ENCODE data around the gene SSUH2. TPM values are rescaled to one million over a fixed set of nuclear protein-coding genes. Genes with fewer than 3 reads are reported as not detected.

The SSUH2 gene
- total and polyA plus RNA-seq, 4 donors: 0.17 to 2.1 (median 0.24) TPM

- Histone ChIP-seq H3K4me1 (ENCODE audit: control insufficient read depth in 4 of 4, insufficient read depth in 4 of 4, low read length in 3 of 4) (peaks cover 0 to 3% (median 0%) of the 10 kb centered on the region in 4 donors), H3K27me3 (ENCODE audit: control insufficient read depth in 4 of 4, insufficient read depth in 4 of 4, low read length in 3 of 4) (no peaks in the 10 kb centered on the region), H3K4me3 (ENCODE audit: low read depth in 1 of 3, low read length in 3 of 3) (no peak overlapping the region), H3K27ac (ENCODE audit: low read depth in 1 of 2, low read length in 2 of 2) (no peak overlapping the region), H3K9ac (ENCODE audit: low read depth in 1 of 2, low read length in 2 of 2) (no peak overlapping the region), H3K9me3 (ENCODE audit: control insufficient read depth in 4 of 4, low read length in 3 of 4) (no peaks in the 10 kb centered on the region), H3K36me3 (ENCODE audit: control insufficient read depth in 4 of 4, insufficient read depth in 3 of 4, low read depth in 1 of 4, low read length in 3 of 4) (no peaks in the 10 kb centered on the region)
- no peak for TF ChIP-seq HNF4A (conservative IDR thresholded peaks at IDR 0.05)
- TF ChIP-seq, protein P1, sequence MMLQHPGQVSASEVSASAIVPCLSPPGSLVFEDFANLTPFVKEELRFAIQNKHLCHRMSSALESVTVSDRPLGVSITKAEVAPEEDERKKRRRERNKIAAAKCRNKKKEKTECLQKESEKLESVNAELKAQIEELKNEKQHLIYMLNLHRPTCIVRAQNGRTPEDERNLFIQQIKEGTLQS (IDR thresholded peaks at IDR 0.05): no peak
- TF ChIP-seq FOXA2 (IDR thresholded peaks at IDR 0.05): no peak
- TF ChIP-seq MAX (IDR thresholded peaks at IDR 0.05): no peak
- TF ChIP-seq ZBTB33 (IDR thresholded peaks at IDR 0.05): no peak
- TF ChIP-seq EGR1 (IDR thresholded peaks at IDR 0.05; ENCODE audit: low read depth in 2 of 2): no peak
- TF ChIP-seq JUND (IDR thresholded peaks at IDR 0.05): no peak
- no peak for TF ChIP-seq YY1 (IDR thresholded peaks at IDR 0.05)
- TF ChIP-seq RXRA (IDR thresholded peaks at IDR 0.05): no peak
- WGBS: 96% methylated on average over 7 of the region's 7 CpGs
- no peak for DNase-seq (ENCODE audit: low spot score)
These were observed 40.6 kb downstream of the SSUH2 start for GRCh38 chr3:8604006-8604405.

DNA sequence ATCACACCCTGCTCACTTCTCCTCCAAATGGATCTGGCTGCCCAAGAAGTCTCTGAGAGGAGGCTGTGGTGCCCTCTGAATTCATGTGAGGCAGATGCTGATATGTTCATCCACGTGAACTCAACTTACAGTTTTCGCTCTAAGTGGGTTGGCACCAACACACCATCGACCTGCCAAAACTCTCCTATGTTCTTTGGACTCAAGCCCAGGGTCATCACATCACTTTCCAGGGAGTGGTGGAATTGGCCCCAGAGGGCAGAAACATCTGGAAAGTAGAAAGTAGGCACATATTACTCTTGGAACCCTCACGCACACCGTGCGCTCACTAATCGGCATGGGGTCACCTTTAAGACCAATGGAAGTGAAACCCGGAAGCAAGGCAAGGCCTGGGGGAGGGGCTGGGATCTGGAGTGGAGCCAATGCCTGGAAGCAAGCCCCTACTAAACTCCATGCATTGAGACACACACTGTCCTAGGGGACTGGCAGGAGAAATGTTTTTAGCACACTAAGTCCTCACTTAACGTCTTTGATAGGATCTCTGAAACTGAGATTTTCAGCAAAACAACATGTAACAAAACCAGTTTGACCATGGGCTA, 41.4 kb downstream of the SSUH2 start:
- Histone ChIP-seq H3K4me3 (ENCODE audit: low read depth in 1 of 3, low read length in 3 of 3) (no peak overlapping the region), H3K9me3 (ENCODE audit: control insufficient read depth in 4 of 4, low read length in 3 of 4) (no peaks in the 10 kb centered on the region), H3K4me1 (ENCODE audit: control insufficient read depth in 4 of 4, insufficient read depth in 4 of 4, low read length in 3 of 4) (peaks cover 0 to 3% (median 0%) of the 10 kb centered on the region in 4 donors), H3K27me3 (ENCODE audit: control insufficient read depth in 4 of 4, insufficient read depth in 4 of 4, low read length in 3 of 4) (no peaks in the 10 kb centered on the region), H3K27ac (ENCODE audit: low read depth in 1 of 2, low read length in 2 of 2) (no peak overlapping the region), H3K9ac (ENCODE audit: low read depth in 1 of 2, low read length in 2 of 2) (no peak overlapping the region), H3K36me3 (ENCODE audit: control insufficient read depth in 4 of 4, insufficient read depth in 3 of 4, low read depth in 1 of 4, low read length in 3 of 4) (no peaks in the 10 kb centered on the region)
- TF ChIP-seq RXRA (IDR thresholded peaks at IDR 0.05): peak; percentile 41 to 44
- no peak for TF ChIP-seq MAX (IDR thresholded peaks at IDR 0.05)
- peak; percentile 65 to 82 for TF ChIP-seq HNF4A (conservative IDR thresholded peaks at IDR 0.05)
- TF ChIP-seq EGR1 (IDR thresholded peaks at IDR 0.05; ENCODE audit: low read depth in 2 of 2): no peak
- TF ChIP-seq FOXA1 (IDR thresholded peaks at IDR 0.05): no peak
- peak; percentile 15 for TF ChIP-seq HNF4G (IDR thresholded peaks at IDR 0.05)
- TF ChIP-seq RAD21 (IDR thresholded peaks at IDR 0.05): peak in 1 of 2 donors; percentile 62
- WGBS: 47% methylated on average over 9 of the region's 9 CpGs
- no peak for DNase-seq (ENCODE audit: low spot score)

DNA sequence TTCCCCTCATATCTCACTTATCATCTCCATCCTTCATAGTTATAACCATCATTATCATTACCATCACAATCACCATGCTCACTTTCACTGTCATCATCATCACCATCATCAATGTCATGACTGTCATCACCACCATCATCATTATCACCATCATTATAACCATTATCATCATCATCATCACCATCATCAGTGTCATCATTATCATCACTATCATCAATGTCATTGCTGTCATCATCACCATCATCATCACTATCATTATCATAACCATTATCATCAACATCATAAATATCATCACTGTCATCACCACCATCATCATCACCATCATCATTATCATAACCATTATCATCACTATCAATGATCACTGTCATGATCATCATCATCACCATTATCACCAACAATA, 44.1 kb downstream of the SSUH2 start:
- Histone ChIP-seq H3K9me3 (ENCODE audit: control insufficient read depth in 4 of 4, low read length in 3 of 4) (no peaks in the 10 kb centered on the region), H3K36me3 (ENCODE audit: control insufficient read depth in 4 of 4, insufficient read depth in 3 of 4, low read depth in 1 of 4, low read length in 3 of 4) (no peaks in the 10 kb centered on the region), H3K4me1 (ENCODE audit: control insufficient read depth in 4 of 4, insufficient read depth in 4 of 4, low read length in 3 of 4) (no peaks in the 10 kb centered on the region), H3K27ac (ENCODE audit: low read depth in 1 of 2, low read length in 2 of 2) (no peak overlapping the region), H3K4me3 (ENCODE audit: low read depth in 1 of 3, low read length in 3 of 3) (no peak overlapping the region), H3K9ac (ENCODE audit: low read depth in 1 of 2, low read length in 2 of 2) (no peak overlapping the region), H3K27me3 (ENCODE audit: control insufficient read depth in 4 of 4, insufficient read depth in 4 of 4, low read length in 3 of 4) (no peaks in the 10 kb centered on the region)
- no peak for DNase-seq (ENCODE audit: low spot score)
- TF ChIP-seq, protein P1 (IDR thresholded peaks at IDR 0.05): no peak
- no peak for TF ChIP-seq RAD21 (IDR thresholded peaks at IDR 0.05)
- no peak for TF ChIP-seq RXRA (IDR thresholded peaks at IDR 0.05)
- TF ChIP-seq JUND (IDR thresholded peaks at IDR 0.05): no peak
- TF ChIP-seq HNF4A (conservative IDR thresholded peaks at IDR 0.05): no peak
- TF ChIP-seq SP1 (IDR thresholded peaks at IDR 0.05): no peak
- TF ChIP-seq FOXA2 (IDR thresholded peaks at IDR 0.05): no peak
- no peak for TF ChIP-seq MAX (IDR thresholded peaks at IDR 0.05)
- no peak for TF ChIP-seq ZBTB33 (IDR thresholded peaks at IDR 0.05)
- TF ChIP-seq CTCF (IDR thresholded peaks at IDR 0.05; ENCODE audit: low read depth, low read length, missing input control): no peak
- TF ChIP-seq GABPA (IDR thresholded peaks at IDR 0.05 in 1 of 2, conservative IDR thresholded peaks at IDR 0.05 in 1 of 2): no peak
- TF ChIP-seq EGR1 (IDR thresholded peaks at IDR 0.05; ENCODE audit: low read depth in 2 of 2): no peak
